IPS-15b (cell line): ENCODE results near the gene CACNB2.
"Not testable (repeated sequence)": the region's sequence is repeated elsewhere in the genome, so short reads cannot be mapped to it uniquely, and the experiment has no call there.

Experiments
- H3K27me3 ChIP-seq: one replicate; pipeline ENCODE4 v1.6.1; 2013; ENCODE audit warnings: low read length; ENCODE audit not compliant: control insufficient read depth, insufficient read depth
- H3K36me3 ChIP-seq: one replicate; pipeline ENCODE4 v1.6.1; 2013; ENCODE audit warnings: low read length; ENCODE audit not compliant: control insufficient read depth, insufficient read depth
- H3K4me1 ChIP-seq: one replicate; pipeline ENCODE4 v1.6.1; 2013; ENCODE audit warnings: mild to moderate bottlenecking, low read length; ENCODE audit not compliant: control insufficient read depth, insufficient read depth
- H3K4me3 ChIP-seq: one replicate; pipeline ENCODE4 v1.5.1; 2013; ENCODE audit warnings: low read depth, low read length
- H3K9ac ChIP-seq: one replicate; pipeline ENCODE4 v1.6.1; 2013; ENCODE audit warnings: low read depth, mild to moderate bottlenecking, low read length
- H3K9me3 ChIP-seq: one replicate; pipeline ENCODE4 v1.6.1; 2013; ENCODE audit warnings: mild to moderate bottlenecking, low read length; ENCODE audit not compliant: control insufficient read depth, insufficient read depth

The CACNB2 gene

DNA sequence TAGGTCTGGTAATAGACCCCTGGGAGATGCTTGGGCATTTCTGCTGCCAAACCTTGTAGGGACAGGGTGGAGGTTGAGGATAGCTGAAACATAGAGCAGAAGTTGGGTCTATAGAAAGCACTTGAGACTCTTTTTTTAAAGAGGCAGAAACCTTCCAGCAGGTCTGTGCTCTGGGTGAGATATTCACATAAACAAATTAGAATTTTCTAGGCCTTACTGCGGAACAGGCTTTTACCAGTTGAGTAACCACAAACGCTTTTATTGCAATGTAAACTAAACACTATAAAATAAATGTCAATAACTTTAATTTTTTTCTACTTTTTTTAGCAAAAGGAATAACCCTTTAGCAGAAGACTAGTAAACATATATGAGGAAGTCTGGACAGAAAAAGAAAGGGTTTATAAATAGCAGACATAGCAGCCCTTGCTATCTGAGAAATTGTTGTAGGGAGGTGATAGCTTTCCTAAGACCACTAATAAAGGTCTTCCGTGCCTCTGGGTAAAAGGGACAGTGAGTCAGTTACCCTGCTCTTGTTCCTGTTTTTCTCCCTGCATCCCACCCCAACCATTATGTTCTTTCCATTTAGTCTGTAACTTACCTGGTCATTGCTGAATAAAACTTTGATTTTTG is 38.7 kb downstream of the CACNB2 start:
- Histone ChIP-seq H3K27me3 (no peaks in the 10 kb centered on the region), H3K4me1 (no peaks in the 10 kb centered on the region), H3K36me3 (no peaks in the 10 kb centered on the region), H3K4me3 (no peak overlapping the region), H3K9ac (no peak overlapping the region), H3K9me3 (no peaks in the 10 kb centered on the region)

- Histone ChIP-seq H3K4me1 (no peaks in the 10 kb centered on the region), H3K27me3 (no peaks in the 10 kb centered on the region), H3K9me3 (no peaks in the 10 kb centered on the region), H3K9ac (no peak overlapping the region), H3K4me3 (no peak overlapping the region), H3K36me3 (no peaks in the 10 kb centered on the region)
These were observed 39.7 kb downstream of the CACNB2 start for GRCh38 chr10:18179891-18180290.

DNA sequence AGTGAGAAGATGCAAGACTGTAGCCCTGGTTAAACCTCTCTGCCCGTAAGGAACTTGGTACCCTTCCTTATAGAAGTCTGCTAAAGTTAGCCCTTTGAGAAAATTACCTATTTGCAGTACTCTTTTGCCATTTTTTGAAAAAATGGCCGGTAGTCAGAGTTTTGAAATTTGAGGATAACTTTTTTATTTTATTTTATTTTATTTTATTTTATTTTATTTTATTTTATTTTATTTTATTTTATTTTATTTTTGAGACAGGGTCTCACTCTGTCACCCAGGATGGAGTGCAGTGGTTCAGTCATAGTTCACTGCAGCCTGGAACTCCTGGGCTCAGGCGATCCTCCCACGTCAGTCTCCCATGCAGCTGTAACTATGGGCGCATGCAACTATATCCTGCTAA is 41.2 kb downstream of the CACNB2 start:
- not testable (repeated sequence) for H3K36me3 ChIP-seq, H3K4me3 ChIP-seq, H3K9me3 ChIP-seq, H3K27me3 ChIP-seq, H3K4me1 ChIP-seq, H3K9ac ChIP-seq

DNA sequence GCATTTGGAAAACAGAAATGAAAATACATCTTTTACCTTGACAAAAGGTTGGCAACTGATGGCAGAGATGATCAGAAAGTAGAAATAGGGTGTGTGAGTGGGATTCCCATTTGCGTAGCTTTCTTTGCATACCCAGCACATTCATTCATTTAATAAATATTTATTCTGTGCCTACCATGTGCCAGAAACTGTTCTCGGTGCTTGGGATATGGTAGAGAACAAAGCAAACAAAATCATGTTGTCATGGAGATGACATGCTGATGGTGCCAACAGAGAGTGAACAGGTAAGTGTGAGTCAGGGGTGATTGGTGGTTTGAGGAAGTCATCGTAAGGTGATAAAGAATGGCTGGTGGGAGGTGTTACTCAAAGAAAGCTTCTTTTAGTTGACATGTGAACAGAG is 45.4 kb downstream of the CACNB2 start:
- no peaks in the 10 kb centered on the region for H3K36me3 ChIP-seq
- no peaks in the 10 kb centered on the region for H3K9me3 ChIP-seq
- H3K4me1 ChIP-seq: no peaks in the 10 kb centered on the region
- no peak overlapping the region for H3K9ac ChIP-seq
- H3K27me3 ChIP-seq: no peaks in the 10 kb centered on the region
- no peak overlapping the region for H3K4me3 ChIP-seq

- H3K4me3 ChIP-seq: no peak overlapping the region
- H3K36me3 ChIP-seq: no peaks in the 10 kb centered on the region
- no peaks in the 10 kb centered on the region for H3K27me3 ChIP-seq
- no peaks in the 10 kb centered on the region for H3K4me1 ChIP-seq
- H3K9ac ChIP-seq: no peak overlapping the region
- H3K9me3 ChIP-seq: no peaks in the 10 kb centered on the region
These were observed 50.6 kb downstream of the CACNB2 start for GRCh38 chr10:18190840-18191239.

- H3K36me3 ChIP-seq: no peaks in the 10 kb centered on the region
- no peak overlapping the region for H3K4me3 ChIP-seq
- H3K27me3 ChIP-seq: no peaks in the 10 kb centered on the region
- no peaks in the 10 kb centered on the region for H3K9me3 ChIP-seq
- H3K4me1 ChIP-seq: no peaks in the 10 kb centered on the region
- H3K9ac ChIP-seq: no peak overlapping the region
These were observed 54.4 kb downstream of the CACNB2 start for GRCh38 chr10:18194634-18195033.

DNA sequence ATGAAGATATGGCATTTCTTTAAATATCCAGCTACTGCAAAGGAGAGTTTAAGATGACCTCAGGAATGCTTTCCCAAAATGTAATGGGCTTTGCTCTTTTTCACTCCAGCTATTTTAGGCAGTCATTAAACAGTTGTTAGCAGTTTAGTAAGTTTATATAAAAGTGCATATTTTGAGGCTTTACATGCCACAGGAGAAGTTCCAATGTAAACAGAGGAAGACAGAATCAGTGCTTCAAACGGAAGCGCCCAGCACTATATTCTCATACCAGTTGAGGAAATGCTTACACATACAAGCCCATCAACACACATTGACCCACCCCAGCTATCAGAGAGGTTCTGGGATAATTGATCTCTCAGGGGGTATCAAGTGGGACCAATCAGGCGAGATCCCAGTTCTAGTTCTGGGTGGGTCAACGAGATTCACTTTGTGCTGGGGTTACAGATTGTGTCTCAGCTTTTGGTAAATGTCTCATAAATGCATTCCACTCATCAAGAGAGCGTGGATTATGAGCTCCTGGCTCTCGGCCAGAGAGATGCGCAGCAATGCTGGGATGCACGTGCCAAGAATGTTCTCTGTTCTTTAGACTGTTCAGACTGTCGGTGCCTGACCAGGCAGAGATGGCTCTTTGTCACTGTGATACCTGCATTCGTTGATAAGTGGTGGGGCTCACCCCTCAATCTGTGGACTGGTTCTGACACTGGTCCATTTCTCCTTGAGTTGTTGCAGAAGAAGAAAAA is 55.0 kb downstream of the CACNB2 start:
- no peak overlapping the region for H3K4me3 ChIP-seq
- H3K4me1 ChIP-seq: no peaks in the 10 kb centered on the region
- no peaks in the 10 kb centered on the region for H3K27me3 ChIP-seq

GRCh38 chr10:18196806-18197550 is 56.8 kb downstream of the CACNB2 start:
- Histone ChIP-seq H3K4me3 (no peak overlapping the region), H3K36me3 (no peaks in the 10 kb centered on the region), H3K4me1 (no peaks in the 10 kb centered on the region), H3K9me3 (no peaks in the 10 kb centered on the region), H3K27me3 (no peaks in the 10 kb centered on the region), H3K9ac (no peak overlapping the region)

More for the DNA sequence above, 55.0 kb downstream of the CACNB2 start:
- Histone ChIP-seq H3K9me3 (no peaks in the 10 kb centered on the region), H3K36me3 (no peaks in the 10 kb centered on the region), H3K9ac (no peak overlapping the region)

DNA sequence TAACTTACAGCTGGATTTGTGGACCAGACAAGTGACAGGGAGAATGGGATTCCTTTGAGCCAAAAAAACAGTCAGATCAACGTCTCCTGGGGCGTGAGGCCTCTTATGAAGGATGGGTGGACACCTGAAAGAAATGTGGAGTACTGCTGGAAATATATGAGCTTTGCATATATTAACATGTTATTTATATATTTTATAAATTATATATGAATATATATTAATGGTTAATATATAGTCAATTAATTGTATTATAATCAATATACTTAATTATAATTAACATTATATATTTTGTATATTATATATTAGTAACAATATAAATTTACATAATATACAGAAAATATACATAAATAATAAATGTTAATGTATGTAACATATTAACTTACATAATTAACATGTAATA is 57.5 kb downstream of the CACNB2 start:
- Histone ChIP-seq H3K4me1 (no peaks in the 10 kb centered on the region), H3K27me3 (no peaks in the 10 kb centered on the region), H3K4me3 (no peak overlapping the region), H3K9me3 (no peaks in the 10 kb centered on the region), H3K36me3 (no peaks in the 10 kb centered on the region), H3K9ac (no peak overlapping the region)

DNA sequence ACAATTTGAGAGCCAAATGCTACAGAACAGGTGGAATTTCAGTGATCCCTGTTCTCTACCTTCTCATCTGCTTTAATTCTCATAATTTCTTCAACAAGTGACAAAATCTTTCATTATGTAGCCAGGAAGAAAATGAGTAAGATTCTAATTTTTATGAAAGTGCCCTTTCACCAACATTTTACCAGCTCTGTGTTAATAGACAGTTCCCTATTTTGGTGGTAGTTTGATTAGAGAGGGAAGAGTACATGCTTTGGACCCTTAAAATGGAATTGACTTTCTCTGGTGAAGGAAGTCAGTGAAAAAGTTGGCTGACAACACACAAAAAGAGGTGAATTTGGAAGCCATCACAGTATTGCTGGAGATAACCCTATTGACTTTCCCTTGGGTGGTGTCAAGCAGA is 61.7 kb downstream of the CACNB2 start:
- Histone ChIP-seq H3K9me3 (no peaks in the 10 kb centered on the region), H3K27me3 (no peaks in the 10 kb centered on the region), H3K9ac (no peak overlapping the region), H3K36me3 (no peaks in the 10 kb centered on the region), H3K4me1 (no peaks in the 10 kb centered on the region), H3K4me3 (no peak overlapping the region)

GRCh38 chr10:18202680-18203460 is 62.6 kb downstream of the CACNB2 start:
- Histone ChIP-seq H3K27me3 (no peaks in the 10 kb centered on the region), H3K4me3 (no peak overlapping the region), H3K4me1 (no peaks in the 10 kb centered on the region), H3K9me3 (no peaks in the 10 kb centered on the region), H3K9ac (no peak overlapping the region), H3K36me3 (no peaks in the 10 kb centered on the region)
